SK-N-MC (cell line): ENCODE results near the gene PTPN4.

Experiments
- EZH2 ChIP-seq: fragments of 200-600 bp; sonication (generic); IDR thresholded peaks from one replicate; pipeline ENCODE4 v1.6.1; 2017; ENCODE audit warnings: antibody characterized with exemption
- POLR2AphosphoS5 ChIP-seq: IDR thresholded peaks from 2 replicates; pipeline ENCODE4 v1.6.1; 2012; ENCODE audit warnings: mild to moderate bottlenecking, low read depth, low read length, borderline replicate concordance

DNA sequence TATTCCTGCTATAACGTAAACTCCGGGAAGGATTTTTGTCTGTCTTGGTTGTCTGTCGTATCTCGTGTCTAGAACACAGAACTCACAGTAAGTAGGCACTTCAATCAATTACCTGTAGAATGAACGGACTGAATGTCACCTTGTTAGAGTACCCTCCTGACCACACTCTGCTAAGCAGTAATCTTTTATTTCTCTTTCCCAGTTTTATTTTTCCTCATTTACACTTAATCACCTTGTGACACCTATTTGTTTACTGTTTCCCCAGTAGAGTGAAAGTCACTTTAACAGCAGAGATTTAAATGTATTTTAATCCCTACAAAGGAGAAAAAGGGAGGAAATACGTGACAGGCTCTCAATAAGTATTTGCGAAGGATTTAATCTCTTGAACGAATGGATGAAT lies 252.6 kb downstream of the PTPN4 start:
- TF ChIP-seq EZH2 (no peak), POLR2AphosphoS5 (no peak)
